Nephron (organoid): Measurements from ENCODE around the gene FBXW11.

ENCODE experiments used
- H3K27ac Mint-ChIP-seq, 3 experiments: 2 replicates each; pipeline ENCODE4 v1.8.0; 2020; ENCODE audit warnings: mixed read lengths in 3 of 3, mild to moderate bottlenecking in 2 of 3, moderate library complexity in 1 of 3
- H3K27me3 Mint-ChIP-seq: 2 replicates; pipeline ENCODE4 v1.8.0; 2021; ENCODE audit warnings: low read depth, mild to moderate bottlenecking, moderate library complexity, mixed read lengths
- H3K36me3 Mint-ChIP-seq: 2 replicates; pipeline ENCODE4 v1.8.0; 2020; ENCODE audit warnings: low read depth, mixed read lengths
- H3K4me1 Mint-ChIP-seq: 2 replicates; pipeline ENCODE4 v1.8.0; 2020; ENCODE audit warnings: mixed read lengths
- H3K4me3 Mint-ChIP-seq, 3 experiments: 2 replicates each; pipeline ENCODE4 v1.8.0; 2020; ENCODE audit warnings: mild to moderate bottlenecking in 3 of 3, mixed read lengths in 3 of 3, moderate library complexity in 2 of 3
- H3K9me3 Mint-ChIP-seq: 2 replicates; pipeline ENCODE4 v1.8.0; 2020; ENCODE audit warnings: mixed read lengths
- TF ChIP-seq, protein P1 (sequence below), 3 experiments: fragments of 200-600 bp; sonication (generic); IDR thresholded peaks; one replicate each; pipeline ENCODE4 v1.5.0; 2021; ENCODE audit warnings: antibody characterized with exemption in 3 of 3; ENCODE audit not compliant: unreplicated experiment in 3 of 3

FBXW11 gene

GRCh38 chr5:171957591-171958251, 48.7 kb downstream of the FBXW11 start:
- peak overlapping the region in 2 of 3 experiments; percentile 0 to 9 for H3K4me3 Mint-ChIP-seq
- no peaks in the 10 kb centered on the region for H3K9me3 Mint-ChIP-seq
- H3K36me3 Mint-ChIP-seq: no peaks in the 10 kb centered on the region
- H3K27ac Mint-ChIP-seq: peak overlapping the region; percentile 45 to 85 (median 67)
- H3K4me1 Mint-ChIP-seq: peaks cover 50% of the 10 kb centered on the region
- TF ChIP-seq, protein P1, sequence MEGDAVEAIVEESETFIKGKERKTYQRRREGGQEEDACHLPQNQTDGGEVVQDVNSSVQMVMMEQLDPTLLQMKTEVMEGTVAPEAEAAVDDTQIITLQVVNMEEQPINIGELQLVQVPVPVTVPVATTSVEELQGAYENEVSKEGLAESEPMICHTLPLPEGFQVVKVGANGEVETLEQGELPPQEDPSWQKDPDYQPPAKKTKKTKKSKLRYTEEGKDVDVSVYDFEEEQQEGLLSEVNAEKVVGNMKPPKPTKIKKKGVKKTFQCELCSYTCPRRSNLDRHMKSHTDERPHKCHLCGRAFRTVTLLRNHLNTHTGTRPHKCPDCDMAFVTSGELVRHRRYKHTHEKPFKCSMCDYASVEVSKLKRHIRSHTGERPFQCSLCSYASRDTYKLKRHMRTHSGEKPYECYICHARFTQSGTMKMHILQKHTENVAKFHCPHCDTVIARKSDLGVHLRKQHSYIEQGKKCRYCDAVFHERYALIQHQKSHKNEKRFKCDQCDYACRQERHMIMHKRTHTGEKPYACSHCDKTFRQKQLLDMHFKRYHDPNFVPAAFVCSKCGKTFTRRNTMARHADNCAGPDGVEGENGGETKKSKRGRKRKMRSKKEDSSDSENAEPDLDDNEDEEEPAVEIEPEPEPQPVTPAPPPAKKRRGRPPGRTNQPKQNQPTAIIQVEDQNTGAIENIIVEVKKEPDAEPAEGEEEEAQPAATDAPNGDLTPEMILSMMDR (IDR thresholded peaks at IDR 0.05; ENCODE audit: unreplicated experiment in 3 of 3): no peak
- H3K27me3 Mint-ChIP-seq: no peaks in the 10 kb centered on the region

DNA sequence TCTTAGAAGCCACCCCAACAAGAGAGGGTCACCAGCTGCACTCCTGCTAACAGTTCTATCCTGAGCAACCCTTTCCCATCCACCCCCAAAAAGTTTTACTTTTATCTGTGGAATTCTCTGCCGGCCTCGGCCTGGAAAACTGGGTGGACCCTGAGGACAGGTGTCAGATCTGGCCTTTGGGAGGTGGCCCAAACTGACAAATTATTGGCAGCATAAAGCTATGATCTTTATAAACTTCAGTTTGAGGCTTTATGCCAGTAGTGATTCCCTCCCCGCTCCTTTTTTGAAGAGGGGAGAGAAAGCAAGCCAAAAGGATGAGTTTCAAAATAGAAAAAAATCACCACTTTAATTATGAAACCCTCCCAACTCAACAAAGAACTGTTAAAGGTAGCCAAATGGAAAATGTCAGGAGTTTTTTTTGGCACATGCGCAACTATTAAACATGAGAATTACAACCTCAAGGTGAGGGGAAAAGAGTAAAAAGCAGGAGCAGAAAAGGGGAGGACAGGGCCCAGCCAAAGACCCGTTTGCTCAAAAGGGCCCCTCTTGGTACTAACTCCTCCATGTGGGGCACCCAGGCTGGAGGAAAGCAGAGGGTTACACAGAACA, 49.4 kb downstream of the FBXW11 start:
- Mint-ChIP-seq H3K4me1 (peaks cover 46% of the 10 kb centered on the region), H3K36me3 (no peaks in the 10 kb centered on the region), H3K4me3 (peak overlapping the region in 2 of 3 experiments; percentile 0 to 9), H3K27me3 (no peaks in the 10 kb centered on the region), H3K27ac (peak overlapping the region; percentile 45 to 85 (median 67)), H3K9me3 (no peaks in the 10 kb centered on the region)
- TF ChIP-seq, protein P1 (IDR thresholded peaks at IDR 0.05; ENCODE audit: unreplicated experiment in 3 of 3): no peak

DNA sequence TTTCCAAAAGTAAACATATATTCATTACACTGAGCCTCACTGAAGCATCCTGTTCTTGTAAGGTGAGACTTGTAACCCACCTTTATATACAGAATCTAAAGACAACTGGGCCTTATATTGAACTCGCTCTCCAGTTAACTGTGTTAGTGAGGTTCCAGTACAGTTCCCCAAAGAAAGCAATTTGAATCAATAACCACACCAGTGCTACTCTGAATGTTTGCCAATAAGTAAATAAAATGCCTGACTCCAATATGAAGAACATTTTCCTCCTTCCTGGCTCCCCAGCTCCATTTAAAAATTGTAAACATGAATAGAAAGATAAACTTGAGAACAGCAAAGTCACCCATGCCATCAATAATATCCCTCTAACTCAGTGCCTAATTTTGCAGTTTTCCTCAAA, 50.1 kb downstream of the FBXW11 start:
- H3K27me3 Mint-ChIP-seq: no peaks in the 10 kb centered on the region
- TF ChIP-seq, protein P1 (IDR thresholded peaks at IDR 0.05; ENCODE audit: unreplicated experiment in 3 of 3): no peak
- H3K27ac Mint-ChIP-seq: peak overlapping the region; percentile 36 to 85 (median 67)
- H3K9me3 Mint-ChIP-seq: no peaks in the 10 kb centered on the region
- no peaks in the 10 kb centered on the region for H3K36me3 Mint-ChIP-seq
- peaks cover 45% of the 10 kb centered on the region for H3K4me1 Mint-ChIP-seq
- no peak overlapping the region for H3K4me3 Mint-ChIP-seq

- Mint-ChIP-seq H3K27ac (peak overlapping the region in 1 of 3 experiments; percentile 85), H3K27me3 (no peaks in the 10 kb centered on the region), H3K4me1 (peaks cover 45% of the 10 kb centered on the region), H3K4me3 (no peak overlapping the region), H3K36me3 (no peaks in the 10 kb centered on the region), H3K9me3 (no peaks in the 10 kb centered on the region)
- TF ChIP-seq, protein P1 (IDR thresholded peaks at IDR 0.05; ENCODE audit: unreplicated experiment in 3 of 3): no peak
Measured at GRCh38 chr5:171955761-171956160, 50.7 kb downstream of the FBXW11 start.

- Mint-ChIP-seq H3K36me3 (no peaks in the 10 kb centered on the region), H3K9me3 (no peaks in the 10 kb centered on the region), H3K4me3 (no peak overlapping the region), H3K4me1 (peaks cover 45% of the 10 kb centered on the region), H3K27ac (no peak overlapping the region), H3K27me3 (no peaks in the 10 kb centered on the region)
- TF ChIP-seq, protein P1 (IDR thresholded peaks at IDR 0.05; ENCODE audit: unreplicated experiment in 3 of 3): no peak
Measured at GRCh38 chr5:171954721-171955120, 51.7 kb downstream of the FBXW11 start.
